Muscle of leg (tissue), 11 donors: Measurements from ENCODE around the gene ZNF407. TPM values are rescaled to one million over a fixed set of nuclear protein-coding genes. Genes with fewer than 3 reads are reported as not detected.
A peak's percentile ranks its signal among the peaks of the same experiment; 100 is the strongest.

Experiments
- DNase-seq: peaks from one replicate; pipeline ENCODE4 v3.0.0; 2013
- H3K27ac ChIP-seq: one replicate; pipeline ENCODE4 v1.5.1; 2013; ENCODE audit warnings: mild to moderate bottlenecking, low read length, control low read depth
- H3K27me3 ChIP-seq: one replicate; pipeline ENCODE4 v1.6.1; 2013; ENCODE audit warnings: low read length; ENCODE audit not compliant: control insufficient read depth, insufficient read depth
- H3K36me3 ChIP-seq: one replicate; pipeline ENCODE4 v1.6.1; 2013; ENCODE audit warnings: low read length; ENCODE audit not compliant: control insufficient read depth, insufficient read depth
- H3K4me1 ChIP-seq: one replicate; pipeline ENCODE4 v1.6.1; 2013; ENCODE audit warnings: low read length; ENCODE audit not compliant: control insufficient read depth, insufficient read depth
- H3K4me3 ChIP-seq: one replicate; pipeline ENCODE4 v1.5.1; 2013; ENCODE audit warnings: low read length, control low read depth
- H3K9me3 ChIP-seq: replicated peaks from 2 replicates; pipeline ENCODE4 v1.6.1; 2013; ENCODE audit warnings: low read depth, low read length; ENCODE audit not compliant: control insufficient read depth
- WGBS: methylation state at CpG from one replicate; pipeline ENCODE4 v1.1.5; 2013; ENCODE audit warnings: missing lambda C conversion rate; ENCODE audit not compliant: insufficient coverage; 5-methylcytosine and 5-hydroxymethylcytosine counted together
- polyA plus RNA-seq, 8 donors: library from polyadenylated mRNA; unstranded; fragments of 120-200 nt; gene quantifications; one replicate each; pipeline versions ENCODE4 v1.2.1 to v1.2.3, GENCODE V29; 2013; ENCODE audit warnings: inconsistent platforms in 1 of 8, low replicate concordance in 1 of 8; ENCODE audit not compliant: insufficient read length in 8 of 8, insufficient read depth in 1 of 8
- total RNA-seq: library from RNA; stranded (reverse); fragments of 120-200 nt; gene quantifications from one replicate; pipeline ENCODE4 v1.2.4, GENCODE V29; 2013

ZNF407 gene
- total and polyA plus RNA-seq, 9 donors, result 5.3 to 10.7 (median 6.4) TPM

DNA sequence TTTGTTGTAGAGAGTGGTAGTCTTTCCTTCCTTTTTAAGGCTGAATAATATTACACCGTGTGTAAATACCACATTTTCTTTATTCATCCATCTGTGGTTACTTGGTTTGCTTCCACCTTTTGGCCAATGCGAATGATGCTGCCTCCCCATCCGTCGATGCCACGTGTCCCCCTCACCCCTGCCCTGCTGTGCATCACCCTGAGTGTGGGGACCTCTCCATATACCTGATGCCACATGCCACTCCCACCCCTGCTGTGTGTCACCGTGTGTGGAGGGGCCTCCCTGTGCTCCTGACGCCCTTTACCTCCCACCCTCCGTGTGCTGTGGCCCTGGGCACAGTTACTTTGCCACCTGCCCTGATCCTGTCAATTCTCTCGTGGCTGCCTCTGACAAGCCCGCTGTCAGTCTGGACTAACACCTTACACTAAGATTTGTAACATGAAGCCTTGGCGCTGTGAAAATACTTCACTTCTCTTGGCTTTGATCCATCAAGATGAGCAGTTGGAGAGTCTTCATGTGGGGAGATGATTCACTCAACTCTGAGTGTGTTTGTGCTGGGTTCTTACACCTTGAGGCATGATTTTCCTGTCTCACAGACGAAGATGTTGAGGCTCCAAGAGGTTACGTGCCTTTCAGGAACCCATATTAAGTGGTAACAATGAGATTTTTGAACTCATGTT lies 234.0 kb downstream of the ZNF407 start:
- peaks cover 4% of the 10 kb centered on the region for H3K4me1 ChIP-seq
- no peaks in the 10 kb centered on the region for H3K27me3 ChIP-seq
- no peaks in the 10 kb centered on the region for H3K9me3 ChIP-seq
- WGBS, result 83% methylated on average over 9 of the region's 13 CpGs
- peak; percentile 46 for DNase-seq
- no peak overlapping the region for H3K27ac ChIP-seq
- no peak overlapping the region for H3K4me3 ChIP-seq
- no peaks in the 10 kb centered on the region for H3K36me3 ChIP-seq

DNA sequence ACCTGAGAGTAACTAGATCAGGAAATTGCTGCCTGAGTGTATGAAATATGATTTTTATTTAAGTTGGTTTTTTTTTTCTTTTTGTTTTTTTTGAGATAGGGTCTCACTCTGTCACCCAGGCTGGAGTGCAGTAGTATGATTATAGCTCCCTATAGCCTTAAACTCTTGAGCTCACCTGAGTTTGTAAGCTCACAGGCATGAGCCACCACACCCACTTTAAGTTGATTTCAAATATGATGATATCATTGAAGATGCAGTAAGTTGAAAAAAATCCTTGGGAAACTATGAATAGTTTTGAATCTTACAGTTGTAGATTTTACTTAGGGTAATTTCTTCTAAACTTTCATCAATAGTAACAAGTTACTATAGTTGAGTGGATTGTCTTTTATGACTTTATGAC lies 234.7 kb downstream of the ZNF407 start:
- H3K27me3 ChIP-seq, result no peaks in the 10 kb centered on the region
- no peak for DNase-seq

DNA sequence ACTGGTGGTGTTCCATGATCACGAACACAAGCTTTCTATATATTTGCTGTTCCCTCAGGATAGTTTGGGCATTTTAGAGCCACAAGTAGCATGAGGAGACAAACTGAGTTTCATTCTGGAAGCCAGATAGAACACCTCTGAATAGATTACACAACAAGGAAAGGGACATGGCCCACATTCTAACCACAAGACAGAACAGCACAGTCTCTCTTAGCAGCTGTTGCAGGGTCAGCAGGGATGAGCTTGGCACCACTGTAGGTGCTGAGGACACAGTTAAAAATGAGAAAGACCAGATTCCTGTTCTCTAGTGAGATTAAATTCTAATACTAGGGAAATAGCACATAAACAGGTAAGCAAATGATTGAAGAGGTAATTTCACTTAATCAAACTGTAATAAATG lies 235.3 kb downstream of the ZNF407 start:
- no CpG with 5 or more reads among the region's 1 CpG for WGBS
- Histone ChIP-seq H3K9me3 (no peaks in the 10 kb centered on the region), H3K27me3 (no peaks in the 10 kb centered on the region), H3K36me3 (no peaks in the 10 kb centered on the region), H3K4me1 (peaks cover 2% of the 10 kb centered on the region), H3K27ac (no peak overlapping the region), H3K4me3 (no peak overlapping the region)
- DNase-seq, result no peak

More for the DNA sequence above, 234.7 kb downstream of the ZNF407 start:
- no peaks in the 10 kb centered on the region for H3K36me3 ChIP-seq
- H3K4me1 ChIP-seq, result peaks cover 4% of the 10 kb centered on the region
- H3K9me3 ChIP-seq, result no peaks in the 10 kb centered on the region
- H3K27ac ChIP-seq, result no peak overlapping the region
- no peak overlapping the region for H3K4me3 ChIP-seq

DNA sequence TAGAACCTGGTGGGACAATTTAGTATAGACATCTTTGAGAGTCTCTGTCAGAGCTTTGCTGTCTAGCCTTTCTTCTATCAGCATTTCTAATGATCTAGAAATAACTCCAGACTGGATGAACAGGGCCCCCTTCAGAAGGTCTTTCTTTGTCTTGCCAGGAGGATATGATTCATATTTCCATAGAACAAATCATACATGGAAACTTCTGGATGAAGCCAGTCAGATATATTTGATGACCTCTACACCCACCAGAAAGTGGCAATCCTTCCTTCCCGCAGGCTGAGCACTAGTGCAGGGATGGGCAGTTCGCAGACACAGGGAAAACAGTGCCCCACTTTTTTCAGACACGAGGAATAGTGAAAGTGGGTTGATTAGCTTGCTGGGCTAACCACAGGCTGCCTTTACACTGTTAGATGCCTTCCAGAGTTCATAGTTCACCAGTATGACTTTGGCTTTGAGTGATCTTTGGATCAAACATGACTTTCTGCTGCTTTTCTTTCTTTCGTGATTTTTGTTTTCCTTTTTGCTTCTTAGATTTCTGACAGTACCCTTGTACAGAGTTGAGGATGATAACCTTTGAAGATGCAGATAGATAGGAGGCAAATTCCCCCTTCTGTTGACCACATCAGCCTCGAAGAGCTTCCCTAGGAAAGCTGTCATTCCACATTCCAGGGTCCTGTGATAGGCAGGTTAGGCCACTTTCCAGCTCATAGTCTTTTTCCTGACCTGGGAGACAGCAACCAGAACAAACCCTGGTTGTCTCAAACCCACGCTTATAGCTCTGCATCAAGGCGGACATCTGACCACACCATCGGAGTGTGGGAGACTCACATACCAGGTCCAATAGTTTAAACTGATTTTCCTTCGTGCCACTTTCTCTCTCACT lies 237.0 kb downstream of the ZNF407 start:
- no peak overlapping the region for H3K27ac ChIP-seq
- 93% methylated on average over 6 of the region's 9 CpGs for WGBS
- peak; percentile 14 for DNase-seq
- no peaks in the 10 kb centered on the region for H3K4me1 ChIP-seq
- no peaks in the 10 kb centered on the region for H3K27me3 ChIP-seq
- H3K4me3 ChIP-seq, result no peak overlapping the region
- H3K9me3 ChIP-seq, result no peaks in the 10 kb centered on the region
- H3K36me3 ChIP-seq, result no peaks in the 10 kb centered on the region

DNA sequence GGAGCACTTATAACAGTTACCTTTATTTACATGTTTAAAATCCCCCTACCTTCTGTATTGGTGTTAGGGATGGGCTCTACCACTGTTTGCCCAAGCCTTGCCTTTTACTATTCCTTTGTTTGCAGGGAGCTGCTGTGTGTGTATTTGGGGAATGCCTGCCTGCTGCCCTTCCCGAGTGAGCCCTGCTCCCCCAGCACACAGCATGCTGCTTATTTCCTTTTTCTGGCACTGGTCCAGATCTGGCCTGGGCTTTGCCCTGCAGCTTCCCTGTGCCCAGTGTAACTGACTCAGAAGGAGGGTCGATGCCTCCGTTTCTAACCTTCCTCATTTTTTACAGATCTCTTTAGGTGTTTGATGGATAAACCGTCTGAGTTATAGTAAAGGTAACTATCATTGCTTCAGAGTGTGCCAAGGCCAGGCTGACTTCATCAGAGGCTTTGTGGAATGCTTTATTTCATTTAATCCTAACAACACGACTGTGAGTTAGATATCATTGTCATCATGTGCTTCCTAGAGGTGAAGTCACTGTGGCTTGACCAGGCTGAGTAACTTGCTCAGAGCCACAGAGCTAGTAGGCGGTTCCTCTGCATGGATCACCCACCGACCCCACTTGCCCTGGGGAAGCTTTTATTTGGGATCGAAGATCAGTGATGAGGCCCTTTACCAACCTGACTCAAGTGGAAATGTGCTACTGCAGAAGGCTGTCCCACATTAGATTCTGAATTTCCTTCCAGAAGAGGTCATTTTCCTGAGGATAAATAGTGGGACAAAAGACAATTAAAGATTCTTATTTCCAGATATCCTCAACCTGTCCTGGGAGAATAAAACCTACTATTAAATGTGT lies 238.8 kb downstream of the ZNF407 start:
- peak; percentile 54 for DNase-seq
- Histone ChIP-seq H3K4me1 (no peaks in the 10 kb centered on the region), H3K27ac (no peak overlapping the region), H3K9me3 (no peaks in the 10 kb centered on the region), H3K27me3 (no peaks in the 10 kb centered on the region), H3K4me3 (no peak overlapping the region), H3K36me3 (no peaks in the 10 kb centered on the region)
- WGBS, result 83% methylated on average over 2 of the region's 8 CpGs

DNA sequence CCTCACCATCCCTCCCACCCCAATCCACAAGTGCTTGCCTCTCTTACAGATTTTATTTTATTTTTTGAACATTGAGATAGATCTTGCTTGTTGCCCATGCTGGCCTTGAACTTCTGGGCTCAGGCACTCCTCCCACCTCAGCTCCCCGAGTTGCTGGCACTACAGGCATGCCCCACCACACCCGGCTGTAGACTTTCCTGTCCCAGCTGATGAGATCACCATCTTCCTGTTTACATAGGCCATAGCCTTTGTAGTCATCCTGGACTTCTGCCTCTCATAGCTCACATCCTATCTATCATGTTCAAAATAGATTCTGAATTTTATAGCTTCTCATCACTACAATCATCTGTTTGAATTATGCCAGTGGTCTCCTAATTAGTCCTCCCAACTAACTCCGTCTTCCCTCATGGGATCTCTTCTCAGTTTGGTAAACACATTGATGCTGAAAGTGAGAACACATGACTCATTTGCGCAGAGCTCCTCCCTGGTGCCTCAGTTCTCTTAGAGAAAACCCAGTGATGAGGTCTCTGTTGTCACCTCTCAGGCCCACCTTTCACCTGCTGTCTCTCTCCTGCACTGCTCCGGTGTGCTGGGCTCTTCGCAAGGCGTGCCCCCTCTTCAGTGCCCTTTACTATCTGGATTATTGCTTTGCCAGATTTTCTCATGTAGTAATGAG lies 243.0 kb downstream of the ZNF407 start:
- H3K4me1 ChIP-seq, result no peaks in the 10 kb centered on the region
- no peaks in the 10 kb centered on the region for H3K27me3 ChIP-seq
- H3K4me3 ChIP-seq, result no peak overlapping the region
- H3K27ac ChIP-seq, result no peak overlapping the region
- no peaks in the 10 kb centered on the region for H3K9me3 ChIP-seq
- WGBS, result 81% methylated on average over 5 of the region's 7 CpGs
- no peaks in the 10 kb centered on the region for H3K36me3 ChIP-seq
- DNase-seq, result no peak

DNA sequence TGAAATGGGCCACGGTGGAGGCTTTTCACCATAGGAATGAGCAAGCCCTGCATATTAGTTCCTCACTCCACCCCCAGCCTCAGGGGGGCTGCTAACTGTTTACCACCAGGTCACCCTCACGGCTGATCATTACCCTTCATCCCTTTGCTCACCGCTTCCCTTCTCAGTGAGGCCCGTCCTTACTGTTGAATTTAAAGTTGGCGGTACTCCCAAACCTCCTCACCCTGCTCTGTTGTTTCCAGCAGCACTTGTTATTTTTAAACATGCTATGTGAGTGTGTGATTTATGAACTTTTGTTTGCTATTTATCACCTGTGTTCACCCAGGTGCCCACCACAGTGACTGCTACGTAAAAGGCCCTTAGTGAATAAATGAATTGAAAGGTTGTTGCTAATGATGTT lies 243.6 kb downstream of the ZNF407 start:
- WGBS, result 0% methylated on average over 1 of the region's 6 CpGs
- H3K9me3 ChIP-seq, result no peaks in the 10 kb centered on the region
- no peaks in the 10 kb centered on the region for H3K36me3 ChIP-seq
- no peaks in the 10 kb centered on the region for H3K4me1 ChIP-seq
- no peak overlapping the region for H3K27ac ChIP-seq
- DNase-seq, result peak; percentile 26
- no peaks in the 10 kb centered on the region for H3K27me3 ChIP-seq
- H3K4me3 ChIP-seq, result no peak overlapping the region

DNA sequence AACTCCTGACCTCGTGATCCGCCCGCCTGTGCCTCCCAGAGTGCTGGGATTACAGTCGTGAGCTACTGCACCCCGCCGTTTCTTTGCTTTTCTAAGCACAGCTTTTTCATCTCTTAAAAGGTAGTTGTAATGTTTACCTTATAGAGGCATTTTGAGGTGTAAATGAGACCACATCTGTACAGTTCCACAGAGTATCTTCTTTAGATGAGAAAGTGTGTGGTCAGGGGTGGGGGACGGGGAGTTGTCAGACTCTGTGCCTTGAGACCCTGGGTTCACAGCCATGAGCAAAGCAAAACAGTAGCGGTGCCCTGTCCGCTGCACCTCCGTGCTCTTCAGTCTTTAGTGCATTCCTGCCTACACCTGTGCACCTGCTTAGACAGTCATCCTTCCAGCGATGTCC lies 251.6 kb downstream of the ZNF407 start:
- Histone ChIP-seq H3K4me3 (no peak overlapping the region), H3K4me1 (no peaks in the 10 kb centered on the region), H3K27me3 (no peaks in the 10 kb centered on the region), H3K9me3 (no peaks in the 10 kb centered on the region), H3K27ac (no peak overlapping the region), H3K36me3 (no peaks in the 10 kb centered on the region)
- DNase-seq, result no peak
- 100% methylated on average over 3 of the region's 11 CpGs for WGBS

DNA sequence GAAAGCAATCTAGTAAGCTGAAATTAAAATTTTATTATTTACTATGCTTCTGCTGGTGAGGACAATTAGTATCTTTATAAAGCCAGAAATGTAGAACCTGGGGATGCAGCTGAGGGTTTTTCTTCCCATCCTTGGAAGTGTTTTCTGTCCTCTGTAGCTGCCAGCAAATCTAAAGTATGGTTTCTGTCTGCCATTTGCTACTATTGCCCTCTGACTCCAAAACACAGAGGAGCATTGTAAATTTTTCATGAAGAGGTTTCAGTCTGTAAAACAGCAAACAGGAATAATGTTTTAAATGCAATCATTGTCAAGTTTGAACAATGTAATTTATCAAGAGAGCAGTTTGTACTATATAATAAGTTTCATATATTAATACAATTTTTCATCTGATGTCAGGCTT lies 258.8 kb downstream of the ZNF407 start:
- Histone ChIP-seq H3K27me3 (no peaks in the 10 kb centered on the region), H3K36me3 (no peaks in the 10 kb centered on the region), H3K27ac (no peak overlapping the region), H3K4me3 (no peak overlapping the region), H3K4me1 (no peaks in the 10 kb centered on the region), H3K9me3 (no peaks in the 10 kb centered on the region)
- no peak for DNase-seq
